GM21515 (cell line): ENCODE measurements around the gene GRK6.

Source experiments
- ATAC-seq: cut with Tn5 transposase; IDR thresholded peaks from one replicate; pipeline ENCODE4 v1.9.1; 2021; ENCODE audit not compliant: unreplicated experiment

GRK6 gene

DNA sequence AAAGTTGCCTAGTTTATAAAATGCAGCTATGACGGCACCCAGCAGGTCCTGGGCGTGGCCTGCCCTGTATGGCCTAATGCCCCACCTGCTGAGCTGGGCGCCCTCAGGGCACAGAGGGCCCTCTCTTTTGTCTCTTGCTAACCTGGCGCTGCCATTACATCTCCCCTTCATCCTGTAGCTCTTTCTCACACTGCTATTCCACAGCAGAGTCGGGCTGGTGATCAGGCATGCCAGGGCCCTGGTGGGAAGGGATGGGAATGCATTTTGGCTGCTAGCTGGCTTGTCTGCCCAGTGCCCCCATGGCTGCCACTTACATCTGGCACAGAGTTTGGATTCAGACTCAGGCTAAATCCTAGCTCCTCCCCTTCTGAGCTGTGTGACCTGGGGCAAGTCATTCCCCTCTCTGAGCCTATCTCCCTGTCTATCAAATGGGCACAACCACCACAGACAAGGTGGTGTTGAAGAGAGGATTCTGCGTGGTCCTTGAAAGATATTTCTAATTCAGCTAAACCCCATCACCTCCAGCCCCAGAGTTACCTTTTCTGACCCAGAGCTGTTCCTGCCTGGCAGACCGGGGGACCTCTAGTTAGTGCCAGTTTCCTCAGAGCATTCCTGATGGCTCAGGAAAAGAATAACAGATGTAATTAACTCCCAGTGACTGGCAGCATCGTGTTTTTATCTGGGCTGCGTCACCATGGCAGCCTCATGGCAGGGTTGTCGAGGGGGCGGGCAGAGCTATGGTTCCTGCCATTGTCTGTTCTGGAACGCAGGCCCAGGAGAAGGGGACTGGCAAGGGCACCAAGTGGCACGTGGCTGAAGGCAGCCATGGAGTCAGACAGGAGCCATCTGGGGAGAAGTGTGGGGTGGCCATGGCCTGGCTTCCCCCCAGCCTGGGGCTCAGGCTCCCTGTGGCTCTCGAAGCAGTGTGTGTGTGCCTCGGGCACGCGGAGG is 26.5 kb downstream of the GRK6 start:
- no peak for ATAC-seq

DNA sequence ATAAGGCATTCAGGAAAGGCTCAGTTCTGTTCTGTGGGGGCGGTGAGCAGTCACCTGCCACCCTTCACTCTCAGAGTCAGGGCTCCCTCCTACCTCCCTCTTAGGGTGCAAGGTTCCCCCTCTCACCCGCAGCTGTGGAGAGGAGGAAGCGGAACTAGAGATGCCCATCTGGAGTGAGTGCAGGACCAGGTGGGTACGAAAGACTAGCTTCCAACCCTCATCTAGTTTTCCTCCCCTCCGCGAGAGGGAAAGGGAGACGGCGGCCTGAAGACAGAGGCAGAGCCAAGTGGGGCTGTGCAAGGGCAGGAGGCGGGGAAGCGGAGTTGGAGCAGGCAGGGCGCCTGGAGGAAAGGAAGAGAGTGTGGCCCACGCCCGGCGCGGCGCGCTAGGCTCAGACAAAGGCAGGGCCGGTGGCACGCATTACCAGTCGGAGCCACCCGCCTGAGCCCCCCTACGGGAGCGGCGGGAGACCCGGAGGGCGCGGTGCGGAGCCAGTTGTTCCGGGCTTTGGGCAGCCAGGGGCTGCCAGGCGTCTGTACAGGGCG is 27.4 kb downstream of the GRK6 start:
- peak; percentile 3 for ATAC-seq

GRCh38 chr5:177454397-177455035 is 28.0 kb downstream of the GRK6 start:
- ATAC-seq = peak; percentile 47

- peak; percentile 45 for ATAC-seq
Observed at GRCh38 chr5:177455036-177455660, 28.7 kb downstream of the GRK6 start.

DNA sequence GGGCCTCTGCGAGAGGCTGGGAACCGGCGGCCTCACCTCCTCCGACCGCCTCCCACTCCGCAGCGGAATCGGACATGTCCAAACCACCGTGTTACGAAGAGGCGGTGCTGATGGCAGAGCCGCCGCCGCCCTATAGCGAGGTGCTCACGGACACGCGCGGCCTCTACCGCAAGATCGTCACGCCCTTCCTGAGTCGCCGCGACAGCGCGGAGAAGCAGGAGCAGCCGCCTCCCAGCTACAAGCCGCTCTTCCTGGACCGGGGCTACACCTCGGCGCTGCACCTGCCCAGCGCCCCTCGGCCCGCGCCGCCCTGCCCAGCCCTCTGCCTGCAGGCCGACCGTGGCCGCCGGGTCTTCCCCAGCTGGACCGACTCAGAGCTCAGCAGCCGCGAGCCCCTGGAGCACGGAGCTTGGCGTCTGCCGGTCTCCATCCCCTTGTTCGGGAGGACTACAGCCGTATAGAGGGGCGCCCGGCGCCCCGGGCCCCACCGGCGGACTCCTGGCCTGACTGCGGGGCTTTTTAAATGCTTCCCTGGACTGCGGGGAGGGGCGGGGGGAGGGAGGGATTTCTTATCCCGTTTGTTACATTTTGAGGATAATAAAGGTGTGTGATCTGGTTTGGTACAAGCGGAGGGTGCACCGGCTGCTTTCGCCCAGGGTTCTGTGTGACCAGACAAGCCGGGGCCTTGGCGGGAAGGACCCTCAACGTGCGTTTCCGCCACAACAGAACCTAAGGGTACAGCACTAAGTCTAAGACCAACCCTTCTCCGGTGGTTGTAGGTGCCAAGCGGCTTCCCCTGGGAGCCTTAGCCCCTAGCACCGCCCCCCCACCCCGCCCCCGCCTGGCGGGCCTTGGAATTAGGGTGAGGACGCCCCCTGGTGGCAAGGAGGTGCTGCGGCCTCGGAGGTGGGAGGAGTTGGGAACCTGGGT is 29.4 kb downstream of the GRK6 start:
- peak; percentile 16 for ATAC-seq

DNA sequence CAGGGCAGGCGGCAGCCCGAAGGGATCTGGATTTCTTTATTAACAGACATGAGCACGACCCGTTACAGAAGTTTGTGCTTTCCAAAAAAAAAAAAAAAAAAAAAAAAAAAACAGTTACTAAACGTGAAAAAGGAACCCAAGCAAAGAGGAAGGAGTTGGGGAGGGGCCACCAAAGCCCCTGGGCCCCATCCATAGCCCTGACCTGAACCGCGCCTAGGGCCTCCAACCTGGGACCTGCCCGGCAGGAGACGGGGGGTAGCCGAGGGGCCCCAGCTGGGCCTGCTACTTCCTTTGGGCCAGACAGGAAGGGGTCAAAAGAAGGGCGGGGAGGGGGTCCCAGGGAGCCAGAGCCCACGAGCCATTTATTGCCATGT is 30.1 kb downstream of the GRK6 start:
- ATAC-seq = no peak

GRCh38 chr5:177456976-177457851 is 30.7 kb downstream of the GRK6 start:
- peak; percentile 38 for ATAC-seq

GRCh38 chr5:177457852-177458681 is 31.6 kb downstream of the GRK6 start:
- ATAC-seq = no peak

GRCh38 chr5:177458912-177459350 is 32.5 kb downstream of the GRK6 start:
- ATAC-seq = no peak

GRCh38 chr5:177459357-177459756 is 32.9 kb downstream of the GRK6 start:
- no peak for ATAC-seq

DNA sequence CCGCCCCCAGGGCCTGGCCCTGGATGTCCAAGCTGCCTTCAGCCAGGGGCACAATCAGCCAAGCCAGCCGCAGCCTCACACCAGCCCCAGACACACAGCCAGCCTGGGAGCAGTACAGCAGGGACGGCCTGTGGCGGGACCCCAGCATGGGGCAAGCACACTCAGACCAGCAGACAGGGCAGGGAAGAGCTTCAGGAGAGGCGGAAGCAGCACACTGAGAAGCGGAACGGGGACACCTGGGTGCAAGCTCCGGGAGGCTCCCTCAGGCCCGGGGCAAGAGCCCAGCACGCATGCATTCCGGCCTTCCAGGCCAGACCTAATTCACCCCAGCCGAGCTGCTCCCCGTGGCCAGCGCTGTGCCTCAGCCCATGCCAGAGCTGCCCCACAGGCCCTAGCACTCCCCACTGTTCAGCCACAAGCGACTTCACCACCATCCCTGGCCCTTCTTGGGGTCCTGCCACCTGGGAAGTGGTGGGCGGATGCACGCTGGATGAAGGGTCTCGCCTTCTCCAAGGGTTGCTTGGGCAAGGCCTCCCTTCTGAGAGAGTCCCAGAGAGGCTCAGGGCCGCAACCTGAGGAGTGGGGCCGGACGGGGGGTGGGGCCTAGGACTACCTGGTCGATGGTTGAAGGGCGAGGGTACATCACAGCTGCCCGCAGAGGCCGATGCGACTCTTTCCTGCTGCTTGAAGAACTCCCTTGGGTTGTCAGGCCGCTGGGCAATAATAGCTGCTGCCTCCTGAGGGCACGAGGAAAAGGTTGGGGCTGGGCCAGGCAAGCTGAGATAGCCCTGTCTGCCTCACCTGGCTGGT is 33.5 kb downstream of the GRK6 start:
- no peak for ATAC-seq

GRCh38 chr5:177462021-177462670 is 35.7 kb downstream of the GRK6 start:
- ATAC-seq = no peak

- ATAC-seq = no peak
Observed at GRCh38 chr5:177465044-177465443, 38.6 kb downstream of the GRK6 start.

DNA sequence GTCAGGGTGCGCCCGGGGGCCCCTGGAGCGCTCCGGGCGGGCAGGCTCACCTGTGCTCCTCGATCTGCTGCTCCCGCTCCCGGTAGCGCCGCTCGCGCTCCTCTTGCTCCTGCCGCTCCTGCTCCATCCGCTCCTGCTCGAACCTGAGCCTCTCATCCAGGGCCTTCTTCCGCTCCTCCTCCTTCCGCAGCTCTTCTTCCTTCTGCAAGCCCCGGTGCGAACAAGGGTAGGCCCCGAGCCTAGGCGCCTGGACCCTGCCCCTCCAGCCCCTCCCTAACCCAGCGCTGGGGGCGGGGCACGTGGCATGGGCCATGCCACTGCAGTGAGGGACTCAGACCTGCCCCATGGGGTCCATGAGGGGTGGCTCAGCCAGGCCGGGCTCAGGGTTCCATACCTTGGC is 40.4 kb downstream of the GRK6 start:
- no peak for ATAC-seq

- no peak for ATAC-seq
Observed at GRCh38 chr5:177467436-177467835, 41.0 kb downstream of the GRK6 start.

- ATAC-seq = no peak
Observed at GRCh38 chr5:177468329-177468684, 41.8 kb downstream of the GRK6 start.
